Loucy (cell line): Measurements from ENCODE around the gene TSC22D3.

Experiments
- H2AFZ ChIP-seq: fragments of 200-600 bp; sonication (generic); 2 replicates; pipeline ENCODE4 v1.6.0; 2016; ENCODE audit warnings: antibody characterized with exemption, mild to moderate bottlenecking, low read length, moderate library complexity
- H3F3A ChIP-seq: fragments of 200-600 bp; 2 replicates; pipeline ENCODE4 v1.6.0; 2016; ENCODE audit warnings: antibody characterized with exemption, low read depth, mild to moderate bottlenecking
- H3K27me3 ChIP-seq: fragments of 200-600 bp; sonication (generic); 2 replicates; pipeline ENCODE4 v1.6.1; 2014; ENCODE audit warnings: low read length, mild to moderate bottlenecking; ENCODE audit not compliant: insufficient read depth, poor library complexity, severe bottlenecking
- H3K36me3 ChIP-seq: fragments of 200-600 bp; sonication (generic); 2 replicates; pipeline ENCODE4 v1.6.1; 2016; ENCODE audit warnings: low read length; ENCODE audit not compliant: insufficient read depth
- H3K4me1 ChIP-seq: fragments of 200-600 bp; sonication (generic); 2 replicates; pipeline ENCODE4 v1.5.1; 2014; ENCODE audit warnings: low read length, mild to moderate bottlenecking; ENCODE audit not compliant: insufficient read depth, poor library complexity, severe bottlenecking
- H3K4me2 ChIP-seq: fragments of 200-600 bp; sonication (generic); 2 replicates; pipeline ENCODE4 v1.6.0; 2014; ENCODE audit warnings: antibody characterized with exemption, low read length, low read depth, mild to moderate bottlenecking; ENCODE audit not compliant: poor library complexity, severe bottlenecking
- H3K4me3 ChIP-seq: fragments of 200-600 bp; sonication (generic); 2 replicates; pipeline ENCODE4 v1.5.1; 2014; ENCODE audit warnings: low read length, mild to moderate bottlenecking, mixed read lengths; ENCODE audit not compliant: poor library complexity, severe bottlenecking
- H3K79me2 ChIP-seq: fragments of 200-600 bp; sonication (generic); 2 replicates; pipeline ENCODE4 v1.6.1; 2014; ENCODE audit warnings: low read length; ENCODE audit not compliant: insufficient read depth
- H3K9ac ChIP-seq: fragments of 200-600 bp; sonication (generic); 2 replicates; pipeline ENCODE4 v1.6.0; 2014; ENCODE audit warnings: mild to moderate bottlenecking, low read depth, low read length, moderate library complexity; ENCODE audit not compliant: poor library complexity, severe bottlenecking
- H3K9me2 ChIP-seq: fragments of 200-600 bp; sonication (generic); replicated peaks from 2 replicates; pipeline ENCODE4 v1.6.1; 2016; ENCODE audit warnings: low read depth, low read length, mixed read lengths
- H3K9me3 ChIP-seq: fragments of 200-600 bp; sonication (generic); 2 replicates; pipeline ENCODE4 v1.6.1; 2014; ENCODE audit warnings: mild to moderate bottlenecking, antibody characterized with exemption, low read length, low read depth; ENCODE audit not compliant: insufficient read depth
- H4K20me1 ChIP-seq: fragments of 200-600 bp; sonication (generic); 2 replicates; pipeline ENCODE4 v1.6.0; 2014; ENCODE audit warnings: antibody characterized with exemption, low read length, mild to moderate bottlenecking; ENCODE audit not compliant: insufficient read depth, poor library complexity, severe bottlenecking
- CTCF ChIP-seq: fragments of 200-600 bp; sonication (generic); conservative IDR thresholded peaks from 2 replicates; pipeline ENCODE4 v1.5.1; 2014; ENCODE audit warnings: mild to moderate bottlenecking, antibody characterized with exemption, low read length
- EZH2phosphoT487 ChIP-seq: fragments of 200-600 bp; IDR thresholded peaks from 2 replicates; pipeline ENCODE4 v1.6.1; 2018; ENCODE audit warnings: antibody characterized with exemption, mild to moderate bottlenecking, moderate library complexity, borderline replicate concordance

Gene TSC22D3

DNA sequence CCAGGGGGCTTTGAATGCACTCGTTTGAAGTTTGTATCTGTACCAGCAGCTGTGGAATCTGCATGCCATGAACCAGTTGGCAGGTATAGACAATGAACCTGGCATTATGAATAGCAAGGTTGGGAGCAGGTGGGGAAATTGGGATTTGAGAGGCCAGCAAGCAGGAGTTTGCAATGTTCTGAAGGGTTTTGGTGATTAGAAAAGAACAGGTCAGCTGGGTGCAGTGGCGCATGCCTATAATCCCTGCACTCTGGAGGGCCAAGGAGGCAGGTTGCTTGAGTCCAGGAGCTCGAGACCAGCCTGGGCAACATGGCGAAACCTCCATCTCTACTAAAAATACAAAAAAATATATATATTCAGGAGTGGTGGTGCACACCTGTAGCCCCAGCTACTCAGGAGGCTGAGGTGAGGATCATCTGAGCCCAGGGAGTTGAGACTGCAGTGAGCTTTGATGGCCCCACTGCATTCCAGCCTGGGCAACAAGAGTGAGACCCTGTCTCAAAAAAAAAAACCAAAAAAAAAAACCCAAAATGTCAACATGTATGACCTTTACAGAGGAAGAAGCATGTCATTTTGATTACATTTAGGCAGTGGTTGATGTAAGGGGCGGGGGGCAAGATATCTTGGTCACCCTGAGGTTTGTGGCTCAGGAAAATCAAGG lies 63.9 kb downstream of the TSC22D3 start:
- Histone ChIP-seq H3K9me3 (no peaks in the 10 kb centered on the region), H3F3A (peaks cover 19% of the 10 kb centered on the region), H4K20me1 (peaks cover 33% of the 10 kb centered on the region), H3K4me2 (peak overlapping the region; percentile 99), H3K4me1 (peaks cover 42% of the 10 kb centered on the region), H3K9ac (peak overlapping the region; percentile 48), H3K36me3 (peaks cover 34% of the 10 kb centered on the region), H3K9me2 (no peaks in the 10 kb centered on the region), H3K27me3 (peaks cover 13% of the 10 kb centered on the region), H3K4me3 (peak overlapping the region; percentile 47), H3K79me2 (peaks cover 41% of the 10 kb centered on the region), H2AFZ (no peak overlapping the region)
- TF ChIP-seq EZH2phosphoT487 = no peak
- TF ChIP-seq CTCF = no peak

- Histone ChIP-seq H3K4me2 (peak overlapping the region; percentile 72), H3K9ac (peak overlapping the region; percentile 48)
- TF ChIP-seq CTCF = no peak
- no peak for TF ChIP-seq EZH2phosphoT487
Measured at GRCh38 chrX:107710617-107711391, 64.8 kb downstream of the TSC22D3 start.

DNA sequence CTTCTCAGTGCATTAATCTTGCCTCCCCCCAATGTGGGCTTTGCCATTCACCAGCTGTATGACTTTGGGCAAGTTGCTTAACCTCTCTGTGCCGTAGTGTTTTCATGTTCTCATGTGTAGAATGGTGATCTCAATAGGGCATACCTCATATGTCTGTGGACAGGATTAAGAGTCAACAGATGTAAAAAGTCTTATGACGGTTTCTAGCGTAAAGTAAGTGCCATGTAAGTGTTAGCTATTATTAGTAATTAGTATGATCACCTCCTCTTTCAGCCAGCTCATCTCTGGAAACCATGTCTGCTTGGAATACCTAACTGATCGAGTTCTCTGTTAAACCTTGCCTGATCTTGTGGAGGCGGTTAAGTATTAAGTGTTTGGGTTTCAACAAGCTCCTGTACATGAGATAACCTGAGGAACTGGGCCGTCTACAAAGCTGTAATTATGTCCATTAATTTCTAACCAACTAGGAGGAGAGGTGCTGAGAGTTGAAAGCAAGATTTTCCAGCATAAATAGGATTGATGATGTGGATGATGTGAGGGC lies 66.3 kb downstream of the TSC22D3 start:
- peaks cover 35% of the 10 kb centered on the region for H3K4me1 ChIP-seq
- no peak overlapping the region for H2AFZ ChIP-seq
- TF ChIP-seq EZH2phosphoT487 (no peak), CTCF (no peak)
- H3K4me3 ChIP-seq = no peak overlapping the region
- H4K20me1 ChIP-seq = peaks cover 13% of the 10 kb centered on the region
- no peak overlapping the region for H3K4me2 ChIP-seq
- no peaks in the 10 kb centered on the region for H3K9me2 ChIP-seq
- H3K36me3 ChIP-seq = peaks cover 16% of the 10 kb centered on the region
- peaks cover 18% of the 10 kb centered on the region for H3K79me2 ChIP-seq
- no peaks in the 10 kb centered on the region for H3K27me3 ChIP-seq
- no peak overlapping the region for H3K9ac ChIP-seq
- no peaks in the 10 kb centered on the region for H3K9me3 ChIP-seq
- H3F3A ChIP-seq = peaks cover 19% of the 10 kb centered on the region

More at GRCh38 chrX:107710617-107711391, 64.8 kb downstream of the TSC22D3 start:
- peak overlapping the region; percentile 47 for H3K4me3 ChIP-seq
- H3K27me3 ChIP-seq = peaks cover 8% of the 10 kb centered on the region
- no peak overlapping the region for H2AFZ ChIP-seq
- H3K79me2 ChIP-seq = peaks cover 33% of the 10 kb centered on the region
- H3K9me2 ChIP-seq = no peaks in the 10 kb centered on the region
- peaks cover 31% of the 10 kb centered on the region for H3K36me3 ChIP-seq
- H3K9me3 ChIP-seq = no peaks in the 10 kb centered on the region
- H3F3A ChIP-seq = peaks cover 19% of the 10 kb centered on the region
- peaks cover 27% of the 10 kb centered on the region for H4K20me1 ChIP-seq
- H3K4me1 ChIP-seq = peaks cover 42% of the 10 kb centered on the region
